KMS-11 (cell line): ENCODE data around the gene EIF1.

Experiments
- H2AFZ ChIP-seq: fragments of 200-600 bp; sonication (generic); 2 replicates; pipeline ENCODE4 v1.6.1; 2016; ENCODE audit warnings: antibody characterized with exemption, mixed run types, low read depth
- H3K27ac ChIP-seq: fragments of 200-600 bp; sonication (generic); 2 replicates; pipeline ENCODE4 v1.6.1; 2016; ENCODE audit warnings: mild to moderate bottlenecking, mixed run types
- H3K27me3 ChIP-seq: fragments of 200-600 bp; sonication (generic); 2 replicates; pipeline ENCODE4 v1.6.1; 2017; ENCODE audit warnings: mild to moderate bottlenecking, low read depth, mixed run types, moderate library complexity; ENCODE audit not compliant: insufficient read depth
- H3K36me3 ChIP-seq: fragments of 200-600 bp; sonication (generic); 2 replicates; pipeline ENCODE4 v1.6.1; 2017; ENCODE audit warnings: mild to moderate bottlenecking, mixed run types; ENCODE audit not compliant: insufficient read depth
- H3K4me1 ChIP-seq: fragments of 200-600 bp; sonication (generic); 2 replicates; pipeline ENCODE4 v1.6.1; 2016; ENCODE audit warnings: mild to moderate bottlenecking, low read depth, mixed run types; ENCODE audit not compliant: poor library complexity, severe bottlenecking
- H3K4me2 ChIP-seq: fragments of 200-600 bp; sonication (generic); 2 replicates; pipeline ENCODE4 v1.7.0; 2016; ENCODE audit warnings: mild to moderate bottlenecking, mixed run types
- H3K4me3 ChIP-seq: fragments of 200-600 bp; sonication (generic); IDR thresholded peaks from 2 replicates; pipeline ENCODE4 v1.6.1; 2017; ENCODE audit warnings: low read depth, low read length, mixed read lengths; ENCODE audit not compliant: insufficient read depth
- H3K79me2 ChIP-seq: fragments of 200-600 bp; sonication (generic); 2 replicates; pipeline ENCODE4 v1.6.1; 2016; ENCODE audit warnings: low read depth, mixed run types; ENCODE audit not compliant: insufficient read depth
- H3K9ac ChIP-seq: fragments of 200-600 bp; sonication (generic); 2 replicates; pipeline ENCODE4 v1.6.1; 2016; ENCODE audit warnings: mild to moderate bottlenecking, mixed run types
- H4K20me1 ChIP-seq: fragments of 200-600 bp; sonication (generic); 2 replicates; pipeline ENCODE4 v1.6.1; 2016; ENCODE audit warnings: mild to moderate bottlenecking, mixed run types; ENCODE audit not compliant: insufficient read depth
- TF ChIP-seq, protein P1 (sequence below): fragments of 200-600 bp; sonication (generic); conservative IDR thresholded peaks from 2 replicates; pipeline ENCODE4 v1.6.1; 2017; ENCODE audit warnings: low read depth, mild to moderate bottlenecking, antibody characterized with exemption, low read length, moderate library complexity, mixed read lengths

EIF1 gene

DNA sequence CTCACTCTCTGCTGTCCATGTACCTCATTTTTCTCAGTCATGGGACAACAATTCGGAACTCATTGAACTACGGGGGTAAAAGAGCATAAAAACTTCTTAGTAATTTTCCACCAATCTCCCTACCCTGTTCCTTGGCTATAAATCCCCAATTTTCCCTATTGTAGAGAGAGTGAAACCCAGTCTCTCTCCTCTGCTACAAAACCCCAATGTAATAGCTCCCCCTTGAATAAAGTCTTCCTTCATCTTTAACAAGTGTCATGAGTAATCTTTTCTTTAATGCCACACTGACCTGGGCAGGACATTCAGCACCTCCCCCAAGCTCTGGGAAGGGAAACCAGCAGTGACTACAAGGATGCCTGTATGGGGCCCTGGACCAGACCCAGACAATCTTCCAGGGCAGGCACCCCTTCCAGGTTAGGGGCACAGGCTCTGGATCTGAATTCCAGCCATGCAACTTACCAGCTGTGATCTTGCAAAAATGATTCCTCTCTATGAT is 10.2 kb upstream of the EIF1 start:
- H3K4me2 ChIP-seq: peak overlapping the region; percentile 95
- TF ChIP-seq, protein P1, sequence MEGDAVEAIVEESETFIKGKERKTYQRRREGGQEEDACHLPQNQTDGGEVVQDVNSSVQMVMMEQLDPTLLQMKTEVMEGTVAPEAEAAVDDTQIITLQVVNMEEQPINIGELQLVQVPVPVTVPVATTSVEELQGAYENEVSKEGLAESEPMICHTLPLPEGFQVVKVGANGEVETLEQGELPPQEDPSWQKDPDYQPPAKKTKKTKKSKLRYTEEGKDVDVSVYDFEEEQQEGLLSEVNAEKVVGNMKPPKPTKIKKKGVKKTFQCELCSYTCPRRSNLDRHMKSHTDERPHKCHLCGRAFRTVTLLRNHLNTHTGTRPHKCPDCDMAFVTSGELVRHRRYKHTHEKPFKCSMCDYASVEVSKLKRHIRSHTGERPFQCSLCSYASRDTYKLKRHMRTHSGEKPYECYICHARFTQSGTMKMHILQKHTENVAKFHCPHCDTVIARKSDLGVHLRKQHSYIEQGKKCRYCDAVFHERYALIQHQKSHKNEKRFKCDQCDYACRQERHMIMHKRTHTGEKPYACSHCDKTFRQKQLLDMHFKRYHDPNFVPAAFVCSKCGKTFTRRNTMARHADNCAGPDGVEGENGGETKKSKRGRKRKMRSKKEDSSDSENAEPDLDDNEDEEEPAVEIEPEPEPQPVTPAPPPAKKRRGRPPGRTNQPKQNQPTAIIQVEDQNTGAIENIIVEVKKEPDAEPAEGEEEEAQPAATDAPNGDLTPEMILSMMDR: no peak
- no peaks in the 10 kb centered on the region for H3K36me3 ChIP-seq
- H3K27me3 ChIP-seq: no peaks in the 10 kb centered on the region
- no peaks in the 10 kb centered on the region for H4K20me1 ChIP-seq
- H2AFZ ChIP-seq: peak overlapping the region; percentile 74
- H3K9ac ChIP-seq: peak overlapping the region; percentile 68
- H3K4me1 ChIP-seq: peaks cover 76% of the 10 kb centered on the region
- H3K4me3 ChIP-seq: no peak overlapping the region
- no peaks in the 10 kb centered on the region for H3K79me2 ChIP-seq
- peak overlapping the region; percentile 93 for H3K27ac ChIP-seq

DNA sequence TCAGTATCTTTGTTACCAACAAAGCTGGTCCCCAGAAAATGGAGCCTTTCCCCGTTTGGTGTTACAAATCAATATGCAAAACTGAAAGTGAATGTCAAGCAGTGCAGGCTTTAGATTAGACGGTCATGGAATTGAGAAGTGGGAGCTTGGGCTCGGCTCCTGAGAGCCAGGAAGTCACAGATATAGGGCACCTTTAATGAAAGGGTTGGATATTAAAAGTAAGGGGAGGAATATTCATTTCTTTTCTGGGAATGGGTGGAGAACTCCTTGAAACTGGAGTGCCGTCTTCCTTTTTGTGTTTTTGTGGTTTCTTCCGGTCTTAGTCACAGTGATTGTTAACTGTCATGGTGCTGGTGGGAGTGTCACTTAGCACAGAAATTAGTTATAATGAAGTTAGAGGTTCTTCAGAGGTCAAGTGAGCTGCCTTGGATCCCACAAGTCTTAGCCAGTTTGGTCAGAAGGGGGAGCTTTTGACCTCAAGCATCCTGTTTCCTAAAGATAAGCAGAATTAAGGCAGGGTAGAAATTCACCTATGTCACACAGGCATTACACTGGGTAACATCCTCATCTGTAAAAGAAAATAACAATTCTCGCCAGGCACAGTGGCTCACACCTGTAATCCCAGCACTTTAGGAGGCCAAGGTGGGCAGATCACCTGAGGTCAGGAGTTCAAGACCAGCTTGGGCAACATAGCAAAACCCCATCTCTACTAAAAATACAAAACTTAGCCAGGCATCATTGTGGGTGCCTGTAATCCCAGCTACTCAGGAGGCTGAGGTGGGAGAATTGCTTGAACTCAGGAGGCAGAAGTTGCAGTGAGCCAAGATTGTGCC is 9.6 kb upstream of the EIF1 start:
- Histone ChIP-seq H4K20me1 (no peaks in the 10 kb centered on the region), H3K9ac (peak overlapping the region; percentile 68), H3K4me3 (no peak overlapping the region), H3K36me3 (no peaks in the 10 kb centered on the region), H3K4me2 (peak overlapping the region; percentile 95), H3K79me2 (no peaks in the 10 kb centered on the region), H3K27ac (peak overlapping the region; percentile 93), H2AFZ (peak overlapping the region; percentile 74), H3K4me1 (peaks cover 69% of the 10 kb centered on the region), H3K27me3 (no peaks in the 10 kb centered on the region)
- TF ChIP-seq, protein P1: 0 out of 2 replicates have a peak, but pooled peaks have one; percentile 16

DNA sequence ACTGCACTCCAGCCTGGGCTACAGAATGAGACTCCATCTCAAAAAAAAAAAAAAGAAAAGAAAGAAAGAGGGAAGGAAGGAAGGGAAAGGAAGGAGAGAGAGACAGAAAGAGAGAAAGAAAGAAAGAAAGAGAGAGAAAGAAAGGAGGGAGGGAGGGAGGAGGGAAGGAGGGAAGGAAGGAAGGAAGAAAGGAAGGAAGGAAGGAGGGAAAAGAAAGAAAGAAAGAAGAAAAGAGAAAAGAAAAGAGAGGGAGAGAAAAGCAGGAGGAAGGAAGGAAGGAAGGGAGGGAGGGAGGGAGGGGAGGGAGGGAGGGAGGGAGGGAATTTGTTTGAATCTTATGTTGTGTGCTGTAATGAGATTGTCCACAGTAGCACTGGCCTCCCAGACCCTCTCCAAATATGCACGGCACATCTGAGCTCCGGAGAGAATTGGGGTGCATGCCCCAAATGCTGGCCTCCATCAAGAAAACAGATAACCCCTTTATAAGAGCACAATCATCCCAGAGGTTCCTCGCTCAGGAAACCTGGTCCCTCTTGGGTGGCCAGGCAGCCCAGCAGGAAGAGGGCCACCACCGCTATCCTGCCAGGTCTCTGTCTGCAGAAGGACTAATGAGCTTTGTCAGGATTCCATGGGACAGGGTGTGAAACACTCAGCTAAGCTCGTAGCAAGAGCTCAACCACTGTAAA is 8.8 kb upstream of the EIF1 start:
- H3K4me3 ChIP-seq: no peak overlapping the region
- H3K4me2 ChIP-seq: peak overlapping the region; percentile 95
- no peaks in the 10 kb centered on the region for H3K79me2 ChIP-seq
- peaks cover 62% of the 10 kb centered on the region for H3K4me1 ChIP-seq
- peak overlapping the region; percentile 68; the same call in 1 of the 2 replicates for H3K9ac ChIP-seq
- H3K27ac ChIP-seq: peak overlapping the region; percentile 93
- H4K20me1 ChIP-seq: no peaks in the 10 kb centered on the region
- no peaks in the 10 kb centered on the region for H3K36me3 ChIP-seq
- H3K27me3 ChIP-seq: no peaks in the 10 kb centered on the region
- TF ChIP-seq, protein P1: no peak
- H2AFZ ChIP-seq: peak overlapping the region; percentile 74; the same call in 1 of the 2 replicates

DNA sequence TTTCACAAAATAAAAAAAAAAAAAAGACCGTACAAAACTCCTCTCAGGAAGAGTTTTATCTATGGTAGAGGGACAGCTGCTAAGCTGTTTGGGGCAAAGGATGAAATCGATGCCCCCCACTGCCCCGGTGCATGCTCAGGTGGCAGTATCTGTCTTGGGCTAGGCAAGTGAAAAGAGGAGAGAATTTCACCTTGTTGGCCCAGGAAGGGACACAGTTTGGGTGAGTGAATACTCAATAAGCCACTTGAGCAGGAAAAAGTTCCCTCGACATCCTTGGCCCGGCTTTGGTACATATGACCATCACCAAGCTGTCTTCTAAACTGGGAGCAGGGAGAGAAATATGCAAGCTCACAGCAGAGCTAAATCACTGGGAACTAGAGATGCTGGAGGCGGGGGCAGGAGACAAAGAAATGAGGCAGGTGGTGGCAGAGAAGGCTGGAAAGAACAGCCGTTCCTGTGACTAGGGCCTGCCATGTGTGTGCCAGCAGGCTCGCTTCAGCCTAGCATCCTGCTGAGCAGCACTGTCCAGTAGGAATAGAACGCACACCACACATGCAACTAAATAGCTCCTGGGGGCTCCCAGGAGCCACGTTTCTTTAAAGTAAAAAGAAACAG is 8.2 kb upstream of the EIF1 start:
- no peaks in the 10 kb centered on the region for H4K20me1 ChIP-seq
- no peak overlapping the region for H2AFZ ChIP-seq
- no peaks in the 10 kb centered on the region for H3K79me2 ChIP-seq
- H3K27ac ChIP-seq: no peak overlapping the region
- H3K4me3 ChIP-seq: no peak overlapping the region
- no peak overlapping the region for H3K4me2 ChIP-seq
- H3K27me3 ChIP-seq: no peaks in the 10 kb centered on the region
- H3K9ac ChIP-seq: no peak overlapping the region
- H3K4me1 ChIP-seq: peaks cover 55% of the 10 kb centered on the region
- no peaks in the 10 kb centered on the region for H3K36me3 ChIP-seq
- TF ChIP-seq, protein P1: no peak
